Measurements from ENCODE around the gene AGK. TPM values are rescaled to one million over a fixed set of nuclear protein-coding genes. Genes with fewer than 3 reads are reported as not detected.

The AGK gene
- total RNA-seq, 1 experiment from 2014 or later: 32.6 TPM

- POLR2A ChIA-PET: no interaction called here
- Histone ChIP-seq H3K36me3 (ENCODE audit: control insufficient read depth, insufficient read depth, low read length) (peaks cover 5% of the 10 kb centered on the region), H3K27ac (ENCODE audit: low read length) (no peak overlapping the region), H3K9me3 (ENCODE audit: control insufficient read depth, insufficient read depth, low read depth, low read length) (no peaks in the 10 kb centered on the region), H3K4me1 (ENCODE audit: control insufficient read depth, insufficient read depth, low read length) (peaks cover 5% of the 10 kb centered on the region; the same call in 1 of the 2 replicates), H3K27me3 (ENCODE audit: control insufficient read depth, insufficient read depth, low read length) (no peaks in the 10 kb centered on the region), H3K4me3 (ENCODE audit: low read depth in 2 of 2, low read length in 2 of 2) (no peak overlapping the region)
- no TSS peak for BruUV-seq (replicated peaks)
- in situ Hi-C loops (cut with HindIII; ENCODE audit: low pct_unique_long_range_greater_than_20kb, low sequenced_read_pairs): no loop called here
- intact Hi-C loops (cut with micrococcal nuclease; ENCODE audit: unreplicated experiment): no loop called here
- CTCF ChIA-PET: interaction anchor here (0.7 kb wide), 1 partner anchor 62 kb away, joined by 8 read pairs; no protein-coding TSS in a partner anchor
- ATAC-seq (no peak), DNase-seq (ENCODE audit: low read depth, low spot score) (no peak)
- TF ChIP-seq CTCF (IDR thresholded peaks at IDR 0.05) (no peak), SIN3A (IDR thresholded peaks at IDR 0.05; ENCODE audit: borderline replicate concordance, insufficient read depth, low read depth, low read length) (no peak), REST (IDR thresholded peaks at IDR 0.05; ENCODE audit: insufficient read depth in 1 of 2, low read depth in 2 of 2, low read length in 1 of 2) (no peak), TCF7L2 (IDR thresholded peaks at IDR 0.05; ENCODE audit: low read depth, low read length) (no peak), POLR2AphosphoS5 (IDR thresholded peaks at IDR 0.05; ENCODE audit: low read depth, low read length) (no peak)
Measured at GRCh38 chr7:141590666-141591065, 39.5 kb downstream of the AGK start.

- in situ Hi-C loops (cut with HindIII; ENCODE audit: low pct_unique_long_range_greater_than_20kb, low sequenced_read_pairs): no loop called here
- BruUV-seq (replicated peaks): no TSS peak
- ATAC-seq: no peak
Measured at GRCh38 chr7:141593134-141593533, 41.9 kb downstream of the AGK start.

More at GRCh38 chr7:141593134-141593533, 41.9 kb downstream of the AGK start:
- H3K36me3 ChIP-seq (ENCODE audit: control insufficient read depth, insufficient read depth, low read length): peaks cover 9% of the 10 kb centered on the region
- H3K27me3 ChIP-seq (ENCODE audit: control insufficient read depth, insufficient read depth, low read length): no peaks in the 10 kb centered on the region
- DNase-seq (ENCODE audit: low read depth, low spot score): no peak
- TF ChIP-seq TCF7L2 (IDR thresholded peaks at IDR 0.05; ENCODE audit: low read depth, low read length) (no peak), POLR2AphosphoS5 (IDR thresholded peaks at IDR 0.05; ENCODE audit: low read depth, low read length) (no peak), REST (IDR thresholded peaks at IDR 0.05; ENCODE audit: insufficient read depth in 1 of 2, low read depth in 2 of 2, low read length in 1 of 2) (no peak), CTCF (IDR thresholded peaks at IDR 0.05) (no peak), SIN3A (IDR thresholded peaks at IDR 0.05; ENCODE audit: borderline replicate concordance, insufficient read depth, low read depth, low read length) (no peak)
- H3K4me3 ChIP-seq (ENCODE audit: low read depth in 2 of 2, low read length in 2 of 2): no peak overlapping the region
- intact Hi-C loops (cut with micrococcal nuclease; ENCODE audit: unreplicated experiment): no loop called here
- no peaks in the 10 kb centered on the region for H3K9me3 ChIP-seq (ENCODE audit: control insufficient read depth, insufficient read depth, low read depth, low read length)
- ChIA-PET CTCF (no interaction called here), POLR2A (no interaction called here)
- no peak overlapping the region for H3K27ac ChIP-seq (ENCODE audit: low read length)
- H3K4me1 ChIP-seq (ENCODE audit: control insufficient read depth, insufficient read depth, low read length): no peaks in the 10 kb centered on the region

Measured in Panc1 (cell line).